ELR (cell line): ENCODE measurements around the gene SRD5A2.
"Not testable (repeated sequence)": the region's sequence is repeated elsewhere in the genome, so short reads cannot be mapped to it uniquely, and the experiment has no call there.

Source experiments
- DNase-seq: peaks from one replicate; pipeline ENCODE4 v3.0.0-alpha.2; 2015; ENCODE audit warnings: low read depth

The SRD5A2 gene

GRCh38 chr2:31533036-31533435, 47.7 kb downstream of the SRD5A2 start:
- no peak for DNase-seq

DNA sequence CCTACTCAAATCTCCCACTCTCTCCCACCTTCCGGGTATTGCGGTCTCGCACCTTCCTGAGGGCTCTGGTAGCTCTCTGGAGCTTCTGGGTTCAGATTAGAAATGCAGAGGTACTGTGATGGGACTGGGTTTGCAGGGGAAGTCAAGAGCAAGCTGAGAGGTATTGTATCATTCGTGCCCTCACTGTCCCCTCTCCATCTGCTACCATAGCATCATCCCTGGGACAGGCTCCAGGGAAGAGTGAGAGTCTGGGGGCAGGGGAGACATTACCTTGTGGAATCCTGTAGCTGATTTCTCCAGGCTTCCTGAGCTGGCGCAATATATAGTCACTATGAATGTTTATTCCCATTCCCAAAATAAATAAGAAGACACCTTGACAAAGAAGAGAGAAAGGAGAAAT, 49.6 kb downstream of the SRD5A2 start:
- DNase-seq, result no peak

DNA sequence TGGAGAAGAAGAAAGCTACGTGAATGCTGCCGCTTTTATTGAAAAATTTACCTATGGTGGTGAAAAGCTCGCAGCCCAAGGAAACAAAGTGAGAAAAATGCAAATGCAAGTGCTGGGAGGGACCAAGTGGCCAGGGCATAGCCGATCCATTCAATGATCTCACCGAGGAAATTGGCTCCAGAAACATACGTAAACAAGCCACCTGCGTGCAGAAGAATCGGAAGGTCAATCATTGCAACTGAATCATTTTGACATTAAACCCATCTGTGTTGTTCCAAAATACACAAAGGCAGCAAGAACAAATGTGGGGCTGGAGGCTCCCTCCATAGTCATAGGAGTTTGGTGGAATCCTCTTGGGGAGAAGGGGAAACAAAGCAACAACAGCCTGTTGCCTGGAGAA, 51.5 kb downstream of the SRD5A2 start:
- DNase-seq, result no peak

DNA sequence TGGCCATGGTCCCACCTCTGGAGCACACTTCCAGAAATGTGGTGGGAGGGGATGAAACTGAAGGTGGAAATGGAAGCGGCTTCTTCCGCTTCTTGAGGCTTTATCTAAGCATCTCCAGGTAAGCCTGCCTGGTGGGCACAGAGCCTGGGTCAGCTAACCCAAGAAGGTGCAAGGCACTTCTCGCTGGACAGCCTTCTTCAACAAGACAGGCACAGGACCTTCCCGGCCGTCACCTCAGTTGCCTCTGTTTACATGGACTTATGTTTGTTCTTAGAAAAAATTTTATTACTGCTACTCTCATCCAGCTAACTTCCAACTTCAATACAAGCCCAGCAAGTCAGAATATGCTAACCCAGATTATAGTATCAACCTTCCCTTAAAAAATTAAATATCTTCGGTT, 51.9 kb downstream of the SRD5A2 start:
- no peak for DNase-seq

DNA sequence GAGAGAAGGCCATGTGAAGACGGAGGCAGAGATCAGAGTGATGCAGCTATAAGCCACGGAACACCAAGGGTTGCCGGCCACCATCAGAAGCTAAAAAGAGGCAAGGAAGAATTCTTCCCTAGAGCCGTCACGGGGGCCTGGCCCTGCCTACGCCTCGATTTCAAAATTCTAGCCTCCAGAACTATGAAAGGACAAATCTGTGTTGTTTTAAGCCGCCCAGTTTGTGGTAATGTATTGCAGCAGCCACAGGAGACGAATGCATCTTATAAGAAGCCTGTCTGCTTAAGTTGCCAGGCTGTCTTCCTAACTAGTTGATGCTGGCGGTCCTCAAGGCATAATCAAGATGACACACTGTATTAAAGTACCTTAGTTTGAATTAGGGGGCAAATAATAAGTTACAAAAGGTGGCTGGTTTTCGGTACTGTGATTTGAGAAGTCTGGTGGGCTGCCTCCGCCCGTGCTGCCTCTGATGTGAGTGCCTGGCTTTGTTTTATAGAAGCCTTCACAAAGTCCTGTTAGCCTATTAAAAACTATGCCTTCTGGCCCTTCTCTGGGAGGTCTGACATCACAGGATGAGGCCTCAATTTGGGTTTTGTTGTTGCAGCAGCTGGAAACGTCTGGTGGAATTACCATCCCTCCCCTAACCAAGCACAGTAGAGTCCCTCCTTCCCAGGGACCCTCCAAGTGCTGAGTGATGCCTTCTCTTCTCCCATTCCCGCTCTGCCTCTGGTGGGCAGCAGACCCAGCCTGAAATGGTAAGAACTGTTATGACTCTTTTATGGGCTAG, 53.6 kb downstream of the SRD5A2 start:
- no peak for DNase-seq

GRCh38 chr2:31525876-31526275, 54.9 kb downstream of the SRD5A2 start:
- no peak for DNase-seq

GRCh38 chr2:31524592-31524991, 56.1 kb downstream of the SRD5A2 start:
- no peak for DNase-seq

GRCh38 chr2:31523871-31524492, 56.8 kb downstream of the SRD5A2 start:
- peak; percentile 72 for DNase-seq

GRCh38 chr2:31522786-31523185, 58.0 kb downstream of the SRD5A2 start:
- no peak for DNase-seq

- no peak for DNase-seq
Measured at GRCh38 chr2:31517442-31518203, 63.1 kb downstream of the SRD5A2 start.

- DNase-seq, result no peak
Measured at GRCh38 chr2:31515586-31515985, 65.2 kb downstream of the SRD5A2 start.

- DNase-seq, result no peak
Measured at GRCh38 chr2:31513553-31513952, 67.2 kb downstream of the SRD5A2 start.

- no peak for DNase-seq
Measured at GRCh38 chr2:31511376-31511775, 69.4 kb downstream of the SRD5A2 start.

DNA sequence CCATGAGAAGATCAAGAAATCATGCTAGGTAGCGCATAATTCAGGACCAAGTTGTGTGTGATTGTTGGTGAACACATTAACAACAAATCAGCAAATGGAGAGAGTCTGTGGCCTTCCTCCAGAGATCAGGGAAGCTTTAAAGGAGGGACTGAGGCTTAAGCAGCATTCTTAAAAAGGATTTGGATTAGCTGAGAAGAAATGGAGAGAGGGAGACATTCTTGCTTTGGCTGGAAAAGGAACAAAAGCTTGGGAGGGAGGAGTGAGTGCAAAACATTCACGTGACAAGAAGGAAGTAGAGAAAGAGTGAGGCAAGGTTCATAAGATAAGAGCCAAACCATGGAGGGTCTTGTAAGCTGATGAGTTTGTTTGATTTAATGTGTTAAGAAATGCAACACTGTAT, 75.6 kb downstream of the SRD5A2 start:
- DNase-seq, result no peak

DNA sequence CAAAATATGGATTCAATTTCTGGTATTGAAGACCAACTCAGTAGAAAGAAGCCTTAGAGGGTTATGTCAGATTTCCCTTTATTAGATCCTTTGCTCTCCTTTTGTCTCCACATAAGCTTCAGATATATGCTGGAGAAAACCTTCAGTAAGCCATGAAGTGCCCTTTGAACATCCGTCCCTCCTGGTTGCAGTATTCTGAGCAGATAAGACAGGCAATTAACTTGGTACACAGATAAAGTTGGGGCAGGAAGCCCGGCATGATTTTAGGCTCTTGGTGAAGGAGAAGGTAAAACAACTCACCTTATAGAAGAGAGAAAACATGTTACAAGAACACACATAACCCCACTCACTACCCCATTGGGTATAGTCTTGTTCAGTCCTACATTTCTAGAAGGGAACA, 76.4 kb downstream of the SRD5A2 start:
- DNase-seq, result no peak

GRCh38 chr2:31496451-31496874, 84.3 kb downstream of the SRD5A2 start:
- not testable (repeated sequence) for DNase-seq

DNA sequence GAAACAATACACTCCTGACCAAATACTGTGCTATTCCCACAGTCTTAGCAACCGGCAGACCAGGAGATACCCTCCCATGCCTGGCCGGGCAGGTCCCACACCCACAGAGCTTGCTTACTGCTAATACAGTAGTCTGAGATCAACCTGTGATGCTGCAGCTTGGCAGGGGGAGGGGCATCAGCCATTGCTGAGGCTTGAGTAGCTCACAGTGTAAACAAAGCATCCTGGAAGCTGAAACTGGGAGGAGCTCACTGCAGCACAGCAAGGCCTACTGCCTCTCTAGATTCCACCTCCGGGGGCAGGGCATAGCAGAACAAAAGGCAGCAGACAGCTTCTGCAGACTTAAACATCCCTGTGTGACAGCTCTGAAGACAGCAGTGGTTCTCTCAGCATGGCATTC, 91.4 kb downstream of the SRD5A2 start:
- peak; percentile 66 for DNase-seq

DNA sequence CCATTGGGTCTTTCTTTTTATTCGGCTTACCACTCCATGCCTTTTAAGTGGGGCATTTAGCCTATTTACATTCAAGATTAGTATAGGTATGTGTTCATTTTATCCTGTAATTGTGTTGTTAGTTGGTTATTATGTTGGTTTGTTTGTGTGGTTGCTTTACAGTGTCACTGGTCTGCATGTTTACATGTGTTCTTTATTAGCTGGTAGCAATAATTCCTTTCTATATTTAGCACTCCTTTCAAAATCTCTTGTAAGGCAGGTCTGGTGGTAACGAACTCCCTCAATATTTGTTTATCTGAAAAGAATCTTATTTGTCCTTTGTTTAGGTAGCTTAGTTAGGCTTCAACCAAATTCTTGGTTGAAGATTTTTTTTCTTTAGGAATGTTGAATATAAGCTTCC, 97.5 kb downstream of the SRD5A2 start:
- no peak for DNase-seq

DNA sequence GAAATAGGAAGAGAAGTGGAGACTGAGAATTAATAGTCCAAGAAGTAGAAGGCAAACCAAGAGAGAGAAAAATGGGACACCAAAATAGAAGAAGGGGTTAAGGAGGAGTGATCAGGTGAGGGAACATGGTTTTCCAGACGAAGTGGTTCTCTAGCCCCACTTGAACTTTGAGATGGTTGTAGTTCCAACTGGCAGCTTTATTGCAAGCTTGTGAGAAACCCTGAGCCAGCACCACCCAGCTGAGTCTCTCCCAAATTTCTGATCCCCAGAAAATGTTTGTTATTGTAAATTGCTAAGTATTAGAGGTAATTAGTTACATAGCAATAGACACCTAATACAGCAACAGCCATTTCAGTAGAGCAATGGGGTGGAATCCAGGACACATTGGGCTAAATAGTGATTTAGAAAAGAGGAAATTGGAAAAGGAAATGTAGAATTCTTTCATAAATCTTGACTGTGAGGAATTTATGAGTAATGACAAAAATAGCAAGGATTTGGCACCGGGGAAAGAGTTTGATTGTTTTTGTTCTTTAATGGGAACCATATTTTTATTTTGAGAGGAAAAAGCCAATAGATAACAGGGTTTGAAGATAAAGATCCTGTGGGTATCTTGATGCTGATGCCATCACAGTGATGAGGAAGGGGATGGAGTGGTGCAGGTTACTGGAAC, 104.1 kb downstream of the SRD5A2 start:
- peak; percentile 38 for DNase-seq

- peak; percentile 81 for DNase-seq
Measured at GRCh38 chr2:31475692-31476091, 105.0 kb downstream of the SRD5A2 start.

DNA sequence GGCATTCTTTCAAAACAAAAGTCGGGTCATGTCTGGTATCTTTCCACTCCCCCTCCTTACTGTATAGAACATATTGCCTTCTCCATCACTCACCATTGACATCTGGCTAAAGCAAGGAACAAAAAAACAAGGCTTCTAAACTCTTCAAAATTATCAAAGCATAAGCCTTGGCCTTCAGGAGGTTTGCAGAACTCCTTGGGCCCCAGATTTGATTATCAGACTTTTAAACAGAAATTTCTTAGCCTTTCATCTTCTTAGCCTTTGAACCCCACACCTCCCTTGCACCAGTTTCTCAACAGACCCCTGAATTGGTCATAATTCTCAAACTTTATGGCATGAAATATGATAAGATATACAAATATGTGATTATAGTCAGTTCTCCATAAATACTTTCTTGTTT, 106.4 kb downstream of the SRD5A2 start:
- no peak for DNase-seq
